PC-3 (cell line): ENCODE results near the gene SLC17A2.

ENCODE experiments used
- EZH2 ChIP-seq: fragments of 300-600 bp; sonication (generic); IDR thresholded peaks from one replicate; pipeline ENCODE4 v1.6.1; 2017; ENCODE audit warnings: antibody characterized with exemption, mild to moderate bottlenecking, low read length; ENCODE audit not compliant: unreplicated experiment
- EZH2phosphoT487 ChIP-seq: fragments of 300-600 bp; sonication (generic); IDR thresholded peaks from 2 replicates; pipeline ENCODE4 v1.6.1; 2018; ENCODE audit warnings: mild to moderate bottlenecking, antibody characterized with exemption, low read length, borderline replicate concordance
- TF ChIP-seq, protein P1 (sequence below): fragments of 300-600 bp; sonication (generic); conservative IDR thresholded peaks from 2 replicates; pipeline ENCODE4 v1.5.1; 2017; ENCODE audit warnings: antibody characterized with exemption, low read depth, mild to moderate bottlenecking, low read length

GRCh38 chr6:25963426-25964123, 33.1 kb upstream of the SLC17A2 start:
- TF ChIP-seq EZH2 (no peak), EZH2phosphoT487 (no peak)
- TF ChIP-seq, protein P1, sequence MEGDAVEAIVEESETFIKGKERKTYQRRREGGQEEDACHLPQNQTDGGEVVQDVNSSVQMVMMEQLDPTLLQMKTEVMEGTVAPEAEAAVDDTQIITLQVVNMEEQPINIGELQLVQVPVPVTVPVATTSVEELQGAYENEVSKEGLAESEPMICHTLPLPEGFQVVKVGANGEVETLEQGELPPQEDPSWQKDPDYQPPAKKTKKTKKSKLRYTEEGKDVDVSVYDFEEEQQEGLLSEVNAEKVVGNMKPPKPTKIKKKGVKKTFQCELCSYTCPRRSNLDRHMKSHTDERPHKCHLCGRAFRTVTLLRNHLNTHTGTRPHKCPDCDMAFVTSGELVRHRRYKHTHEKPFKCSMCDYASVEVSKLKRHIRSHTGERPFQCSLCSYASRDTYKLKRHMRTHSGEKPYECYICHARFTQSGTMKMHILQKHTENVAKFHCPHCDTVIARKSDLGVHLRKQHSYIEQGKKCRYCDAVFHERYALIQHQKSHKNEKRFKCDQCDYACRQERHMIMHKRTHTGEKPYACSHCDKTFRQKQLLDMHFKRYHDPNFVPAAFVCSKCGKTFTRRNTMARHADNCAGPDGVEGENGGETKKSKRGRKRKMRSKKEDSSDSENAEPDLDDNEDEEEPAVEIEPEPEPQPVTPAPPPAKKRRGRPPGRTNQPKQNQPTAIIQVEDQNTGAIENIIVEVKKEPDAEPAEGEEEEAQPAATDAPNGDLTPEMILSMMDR = no peak
